GM12878 (cell line): ENCODE data around the gene LYZ. TPM values are rescaled to one million over a fixed set of nuclear protein-coding genes. Genes with fewer than 3 reads are reported as not detected.
A peak's percentile ranks its signal among the peaks of the same experiment; 100 is the strongest.

Experiments used
- ATF3 ChIP-seq: IDR thresholded peaks from 2 replicates; pipeline ENCODE4 v1.6.1; 2011; ENCODE audit warnings: low read depth, mild to moderate bottlenecking, low read length, moderate library complexity, borderline replicate concordance; ENCODE audit errors: extremely low read depth
- BACH1 ChIP-seq: fragments of 450-650 bp; IDR thresholded peaks from 2 replicates; pipeline ENCODE4 v1.6.1; 2017; ENCODE audit warnings: mild to moderate bottlenecking, borderline replicate concordance
- CEBPZ ChIP-seq: fragments of 150-350 bp; IDR thresholded peaks from 2 replicates; pipeline ENCODE4 v1.6.1; 2016; ENCODE audit warnings: low read depth, low read length
- CHD4 ChIP-seq: fragments of 200-600 bp; sonication (generic); IDR thresholded peaks from 2 replicates; pipeline ENCODE4 v1.6.1; 2016; ENCODE audit warnings: mild to moderate bottlenecking
- CREB1 ChIP-seq: IDR thresholded peaks from 2 replicates; pipeline ENCODE4 v1.6.1; 2012; ENCODE audit warnings: low read depth, mild to moderate bottlenecking, inconsistent platforms
- DPF2 ChIP-seq: fragments of 450-650 bp; IDR thresholded peaks from 2 replicates; pipeline ENCODE4 v1.6.1; 2017; ENCODE audit warnings: mild to moderate bottlenecking
- ETV6 ChIP-seq, 2 experiments: fragments of 450-650 bp in 1 of 2; IDR thresholded peaks in 1 of 2; conservative IDR thresholded peaks in 1 of 2; 2 replicates each; pipeline ENCODE4 v1.6.1; 2014; ENCODE audit warnings: antibody characterized with exemption in 1 of 2, borderline replicate concordance in 1 of 2, low read depth in 1 of 2, mild to moderate bottlenecking in 1 of 2, moderate library complexity in 1 of 2
- FOXK2 ChIP-seq: fragments of 450-650 bp; IDR thresholded peaks from 2 replicates; pipeline ENCODE4 v1.6.1; 2017; ENCODE audit warnings: mild to moderate bottlenecking, moderate library complexity
- FOXM1 ChIP-seq: IDR thresholded peaks from 2 replicates; pipeline ENCODE4 v1.6.1; 2012; ENCODE audit warnings: low read depth, mild to moderate bottlenecking, inconsistent platforms, low read length, moderate library complexity
- HDAC6 ChIP-seq: fragments of 200-600 bp; sonication (generic); IDR thresholded peaks from one replicate; pipeline ENCODE4 v1.8.0; 2017; ENCODE audit warnings: antibody characterized with exemption; ENCODE audit not compliant: unreplicated experiment
- IRF5 ChIP-seq: fragments of 450-650 bp; IDR thresholded peaks from 2 replicates; pipeline ENCODE4 v1.6.1; 2017; ENCODE audit warnings: borderline replicate concordance
- KLF5 ChIP-seq: fragments of 450-650 bp; IDR thresholded peaks from 2 replicates; pipeline ENCODE4 v1.6.1; 2014; ENCODE audit warnings: mild to moderate bottlenecking; ENCODE audit not compliant: partially characterized antibody
- MEF2A ChIP-seq: IDR thresholded peaks from 2 replicates; pipeline ENCODE4 v1.6.1; 2011; ENCODE audit warnings: low read depth, mild to moderate bottlenecking, low read length, moderate library complexity; ENCODE audit not compliant: insufficient read depth
- NRF1 ChIP-seq: conservative IDR thresholded peaks from 2 replicates; pipeline ENCODE4 v1.6.1; 2011; ENCODE audit warnings: mild to moderate bottlenecking, low read depth, low read length, improper control_type of control experiment
- RELA ChIP-seq: fragments of 450-650 bp; IDR thresholded peaks from 2 replicates; pipeline ENCODE4 v1.8.0; 2014; ENCODE audit warnings: borderline replicate concordance; ENCODE audit not compliant: partially characterized antibody
- RELB ChIP-seq: fragments of 450-650 bp; IDR thresholded peaks from 2 replicates; pipeline ENCODE4 v1.6.1; 2017; ENCODE audit warnings: low read depth, mild to moderate bottlenecking, moderate library complexity
- REST ChIP-seq: IDR thresholded peaks from 2 replicates; pipeline ENCODE4 v1.6.1; 2012; ENCODE audit warnings: mild to moderate bottlenecking, low read depth, low read length
- TARDBP ChIP-seq: IDR thresholded peaks from 2 replicates; pipeline ENCODE4 v1.6.1; 2016; ENCODE audit warnings: borderline replicate concordance
- ZNF24 ChIP-seq: fragments of 450-650 bp; IDR thresholded peaks from 2 replicates; pipeline ENCODE4 v1.6.1; 2017; ENCODE audit warnings: antibody characterized with exemption, mild to moderate bottlenecking
- ZZZ3 ChIP-seq: IDR thresholded peaks from 2 replicates; pipeline ENCODE4 v1.6.1; 2011; ENCODE audit warnings: low read depth; ENCODE audit not compliant: control insufficient read depth, insufficient read length
- polyA plus RNA-seq, 11 experiments: library from polyadenylated mRNA; depleted of rRNA in 4 of 11; unstranded in 6 of 11; stranded (reverse) in 5 of 11; fragments of >200 nt; fragmentation: Nextera tagmentation in 4 of 11; fragmentation: Illumina TruSeq in 1 of 11; extraction: Ambion mirVana in 4 of 11; extraction: Trizol in 1 of 11; gene quantifications; 1 replicate in 1 of 11; 2 replicates in 10 of 11; pipeline versions ENCODE4 v1.2.1 to v1.2.3, GENCODE V29; 2011 to 2016; ENCODE audit warnings: inconsistent platforms in 2 of 11, missing spikeins in 2 of 11, low read depth in 1 of 11
- total RNA-seq, 4 experiments: library from RNA; depleted of rRNA in 3 of 4; stranded (reverse); fragments of >200 nt in 3 of 4; fragmentation: Illumina TruSeq in 1 of 4; extraction: Trizol in 1 of 4; gene quantifications; 2 replicates each; pipeline versions ENCODE4 v1.2.1 to v1.2.3, GENCODE V29; 2013 to 2021

Gene LYZ
- total and polyA plus RNA-seq, 10 of the 15 experiments (the other 5 are each of a cell fraction or from before 2014, with no cell fraction given) = 1.9 TPM; not detected in 9

GRCh38 chr12:69392179-69392928 is 44.2 kb downstream of the LYZ start (continued):
- TF ChIP-seq CHD4 (no peak), ETV6 (conservative IDR thresholded peaks at IDR 0.05 in 1 of 2, IDR thresholded peaks at IDR 0.05 in 1 of 2; ENCODE audit: borderline replicate concordance in 1 of 2, low read depth in 1 of 2) (no peak), BACH1 (peak; percentile 52; the same call in 1 of the 2 replicates), ZNF24 (peak; percentile 68; the same call in 1 of the 2 replicates), RELA (no peak), RELB (peak; percentile 30; the same call in 1 of the 2 replicates), DPF2 (peak; percentile 77), NRF1 (no peak), IRF5 (no peak), FOXK2 (no peak), TARDBP (no peak), HDAC6 (no peak), ZZZ3 (no peak), ATF3 (no peak), FOXM1 (no peak), CEBPZ (no peak), KLF5 (no peak), MEF2A (no peak), REST (no peak), CREB1 (no peak)
